ENCODE measurements around the gene ARHGEF33. TPM values are rescaled to one million over a fixed set of nuclear protein-coding genes. Genes with fewer than 3 reads are reported as not detected.
A peak's percentile ranks its signal among the peaks of the same experiment; 100 is the strongest.

ARHGEF33 gene
- under 0.01 TPM in 1 of 2 replicates, not detected in the other for total RNA-seq

DNA sequence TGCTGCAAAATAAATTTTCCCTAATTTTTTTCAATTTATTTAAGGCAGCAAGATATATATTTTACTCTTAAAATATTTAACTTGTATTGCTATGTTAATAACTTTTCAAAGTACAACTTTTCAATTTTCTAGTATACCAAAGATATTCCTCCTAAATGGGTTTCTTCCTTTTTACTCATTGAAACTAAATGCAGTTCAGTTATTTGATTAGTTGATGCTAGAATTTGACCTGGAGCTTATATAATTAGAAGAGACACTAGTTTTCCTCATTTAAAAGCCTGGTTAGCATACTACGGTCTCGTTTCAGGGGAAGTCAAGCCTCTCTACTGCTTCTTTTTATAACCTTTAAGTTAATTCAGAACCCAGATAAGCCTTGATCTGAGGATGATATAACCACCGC is at the start of gene ARHGEF33:
Gene ARHGEF33, plus strand, starts transcription at position 301 of the 400 bp plus-strand sequence. CDS start 29,573 bp downstream, outside the sequence.
- no peak for DNase-seq (ENCODE audit: low read depth in 2 of 2)

DNA sequence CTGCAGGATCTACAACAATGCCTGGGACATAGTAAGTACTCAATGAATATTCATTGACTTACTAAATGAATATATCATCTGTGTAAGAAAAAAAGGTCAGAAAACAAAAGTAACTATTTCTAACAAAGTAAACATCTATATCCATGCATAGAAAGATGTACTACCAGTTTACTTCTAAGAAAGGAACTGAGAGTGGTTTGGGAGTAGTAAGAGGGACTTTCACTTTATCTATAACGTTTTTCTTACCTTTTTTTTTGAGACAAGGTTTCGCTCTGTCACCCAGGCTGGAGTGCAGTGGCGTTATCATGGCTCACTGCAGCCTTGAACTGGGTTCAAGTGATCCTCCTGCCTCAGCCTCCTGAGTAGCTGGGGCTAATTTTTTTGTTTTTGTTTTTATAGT is 39.6 kb upstream of the ARHGEF33 start:
- DNase-seq (ENCODE audit: low read depth in 2 of 2), result no peak

DNA sequence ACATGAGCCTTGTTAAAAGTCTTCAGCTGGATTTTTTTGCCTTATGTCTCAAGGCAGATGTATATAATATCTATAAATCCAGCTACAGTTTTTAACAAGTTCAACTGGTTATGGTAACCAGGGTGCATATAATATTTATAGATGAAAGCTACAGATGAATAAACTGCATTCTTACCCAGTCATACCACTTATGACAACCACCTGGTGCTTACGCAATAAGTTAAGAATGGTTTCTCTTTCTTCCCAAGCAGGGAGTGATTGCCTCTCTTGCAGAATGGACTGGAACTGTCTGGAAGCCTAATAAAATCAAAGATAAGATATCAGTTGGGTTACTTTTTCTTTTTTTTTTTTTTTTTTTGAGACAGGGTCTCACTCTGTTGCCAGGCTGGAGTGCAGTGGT is 33.5 kb upstream of the ARHGEF33 start:
- DNase-seq (ENCODE audit: low read depth in 2 of 2), result no peak

DNA sequence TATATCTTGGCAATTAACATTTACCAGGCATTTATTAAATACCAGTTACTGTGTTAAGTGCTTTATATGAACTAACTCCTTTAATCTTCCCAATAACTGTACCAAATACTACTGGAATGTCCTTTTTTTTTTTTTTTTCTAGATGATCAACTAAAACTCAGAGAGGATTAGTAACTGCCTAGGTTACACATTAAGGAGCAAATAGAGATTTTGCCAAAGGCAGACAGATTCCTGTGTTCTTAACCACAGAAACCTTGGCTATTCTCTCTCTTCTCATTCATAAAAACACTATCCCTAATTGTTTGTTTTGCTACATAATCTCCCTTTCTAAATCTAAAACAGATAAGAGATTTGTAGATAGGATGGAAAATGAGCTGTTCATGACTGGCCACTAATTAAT is 27.2 kb upstream of the ARHGEF33 start:
- no peak for DNase-seq (ENCODE audit: low read depth in 2 of 2)

DNA sequence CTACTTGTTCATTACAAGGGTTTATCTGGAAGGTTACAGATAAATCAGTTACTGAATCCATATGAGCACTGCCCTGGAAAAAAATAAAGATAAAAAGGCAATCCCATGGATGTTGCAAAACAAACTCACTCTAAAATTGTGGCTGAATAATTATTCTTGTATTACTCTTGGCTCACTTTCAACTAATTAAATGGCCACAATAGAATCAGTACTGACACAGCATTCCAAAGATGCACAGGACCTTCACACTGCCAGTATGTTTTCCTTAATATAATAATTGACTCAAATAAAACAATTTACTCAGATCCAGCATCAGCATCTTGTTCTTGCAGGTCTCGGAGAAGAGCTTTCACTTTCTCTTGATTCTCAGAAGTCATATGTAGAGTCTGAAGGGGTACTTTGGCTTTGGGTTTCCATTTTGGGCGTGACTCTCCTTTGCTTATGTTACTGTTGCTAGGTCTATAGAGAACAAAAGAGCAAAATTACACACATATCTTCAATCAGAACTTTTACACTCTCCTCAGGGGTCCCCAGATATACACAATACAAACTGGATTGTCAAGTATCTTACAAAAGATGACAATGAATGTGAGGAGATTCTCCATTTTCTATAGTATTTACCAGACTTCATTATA is 26.5 kb upstream of the ARHGEF33 start:
- DNase-seq (ENCODE audit: low read depth in 2 of 2), result peak in 1 of 2 donors; percentile 9

DNA sequence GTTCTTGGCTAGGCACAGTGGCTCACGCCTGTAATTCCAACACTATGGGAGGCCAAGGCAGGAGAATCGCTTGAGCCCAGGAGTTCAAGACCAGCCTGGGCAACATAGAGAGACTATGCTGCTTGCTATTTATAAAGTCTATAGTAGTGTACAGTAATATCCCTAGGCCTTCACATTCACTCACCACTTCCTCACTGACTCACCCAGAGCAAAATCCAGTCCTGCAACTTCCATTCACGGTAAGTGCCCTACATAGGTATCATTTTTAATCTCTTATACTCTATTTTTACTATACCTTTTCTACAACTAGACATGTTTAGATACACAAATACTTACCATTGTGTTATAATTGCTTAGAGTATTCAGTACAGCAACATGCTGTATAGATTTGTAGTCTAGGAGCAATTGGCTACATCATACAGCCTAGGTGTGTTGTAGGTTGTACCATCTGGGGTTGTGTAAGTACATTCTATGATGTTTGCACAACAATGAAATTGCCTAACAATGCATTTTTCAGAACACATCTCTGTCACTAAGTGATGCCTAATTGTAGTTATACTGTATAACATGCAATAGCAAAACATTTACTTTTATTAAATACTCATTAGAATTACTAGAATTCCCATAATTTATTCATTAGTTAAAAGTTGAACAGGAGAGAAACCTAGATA is 22.8 kb upstream of the ARHGEF33 start:
- peak in 1 of 2 donors; percentile 40 for DNase-seq (ENCODE audit: low read depth in 2 of 2)

DNA sequence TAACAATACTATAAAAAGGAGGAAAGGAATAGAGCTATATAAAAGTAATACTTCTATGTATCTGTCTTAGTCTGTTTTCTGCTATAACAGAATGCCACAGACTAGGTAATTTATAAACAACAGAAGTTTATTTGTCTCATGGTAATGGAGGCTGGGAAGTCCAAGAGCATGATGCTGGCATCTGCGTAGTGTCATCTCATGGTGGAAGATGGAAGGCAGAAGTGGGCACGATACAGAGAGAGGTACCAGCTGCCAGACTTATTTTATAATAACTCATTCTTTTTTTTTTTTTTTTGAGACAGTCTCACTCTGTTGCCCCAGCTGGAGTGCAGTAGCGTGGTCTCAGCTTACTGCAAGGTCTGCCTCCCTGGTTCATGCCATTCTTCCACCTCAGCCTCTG is 18.2 kb upstream of the ARHGEF33 start:
- no peak for DNase-seq (ENCODE audit: low read depth in 2 of 2)

DNA sequence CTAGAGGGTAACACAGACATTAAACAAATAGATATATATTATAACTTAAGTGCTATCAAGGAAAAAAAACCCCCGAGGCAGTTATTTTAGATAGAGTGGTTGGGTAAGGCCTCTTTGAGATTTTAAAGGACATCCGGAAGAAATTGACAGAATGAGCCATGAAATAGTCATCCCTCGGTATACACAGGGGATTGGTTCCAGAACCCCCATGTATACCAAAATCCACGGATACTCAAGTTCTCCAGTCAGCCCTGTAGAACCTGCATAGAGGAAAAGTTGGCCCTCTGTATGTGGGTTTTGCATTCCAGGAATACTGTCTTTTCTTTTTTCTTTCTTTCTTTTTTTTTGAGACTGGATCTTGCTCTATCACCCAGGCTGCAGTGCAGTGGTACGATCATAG is 15.9 kb upstream of the ARHGEF33 start:
- DNase-seq (ENCODE audit: low read depth in 2 of 2), result no peak

DNA sequence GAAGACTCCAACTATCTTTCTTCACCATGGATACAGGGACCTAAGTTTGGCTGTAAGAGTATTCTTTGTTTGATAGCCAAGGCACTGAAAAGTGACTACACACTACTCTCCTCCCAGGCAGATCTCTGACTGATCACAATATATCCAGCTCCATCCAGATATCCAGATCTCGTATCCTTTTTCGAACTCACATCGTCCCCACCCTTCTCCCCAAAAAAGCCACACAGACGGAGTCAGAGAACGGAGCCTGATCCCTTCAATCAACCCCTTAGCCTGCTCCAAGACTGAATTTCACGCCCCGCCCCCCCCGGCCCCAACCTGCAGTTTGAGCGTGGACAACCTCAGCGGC is 14.5 kb upstream of the ARHGEF33 start:
- no peak for DNase-seq (ENCODE audit: low read depth in 2 of 2)

DNA sequence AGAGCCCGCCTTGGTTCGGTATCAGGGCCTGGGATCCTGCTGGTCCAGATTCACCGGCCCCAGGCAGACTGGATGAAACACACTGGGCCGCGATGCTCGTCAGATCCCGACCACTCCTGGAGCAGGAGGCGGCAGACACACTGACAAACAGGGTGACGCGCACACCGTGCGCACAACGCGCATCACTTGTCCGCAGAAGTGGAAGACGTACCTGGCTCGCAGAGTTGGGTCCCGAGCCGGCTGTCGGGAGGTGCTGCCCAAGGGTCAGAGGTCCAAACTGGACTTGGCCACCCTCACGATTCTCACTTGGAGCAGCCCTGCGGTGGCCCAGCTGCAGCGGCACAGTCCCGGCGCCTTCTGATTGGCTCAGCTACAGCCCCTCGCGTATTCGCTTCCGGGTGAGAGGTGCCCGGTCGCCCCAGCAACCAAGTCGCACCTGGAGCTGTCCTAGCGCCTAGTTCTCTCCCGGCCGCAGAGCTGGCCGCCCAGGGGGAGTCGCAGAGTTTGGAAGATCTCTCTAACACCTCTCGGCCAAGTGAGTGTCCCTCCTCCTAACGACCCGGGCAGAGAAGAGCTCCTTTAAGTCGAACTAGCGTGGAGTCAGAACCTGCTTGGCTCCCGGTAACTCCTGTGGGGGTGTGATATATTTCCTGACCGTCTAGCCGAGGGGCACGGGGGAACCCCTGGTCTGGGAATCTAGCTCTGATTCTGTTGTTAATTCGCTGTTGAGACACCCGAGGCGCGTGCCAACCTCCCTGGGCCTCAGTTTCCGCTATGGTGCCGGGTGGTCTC is 13.9 kb upstream of the ARHGEF33 start, which contains the start of the genes DHX57 and MORN2:
Gene DHX57, minus strand, starts transcription at position 359 of the 792 bp plus-strand sequence. CDS start 7,529 bp downstream, outside the sequence.
Gene MORN2, plus strand, starts transcription at position 401 of the 792 bp plus-strand sequence.
- peak; percentile 84 to 86 for DNase-seq (ENCODE audit: low read depth in 2 of 2)

DNA sequence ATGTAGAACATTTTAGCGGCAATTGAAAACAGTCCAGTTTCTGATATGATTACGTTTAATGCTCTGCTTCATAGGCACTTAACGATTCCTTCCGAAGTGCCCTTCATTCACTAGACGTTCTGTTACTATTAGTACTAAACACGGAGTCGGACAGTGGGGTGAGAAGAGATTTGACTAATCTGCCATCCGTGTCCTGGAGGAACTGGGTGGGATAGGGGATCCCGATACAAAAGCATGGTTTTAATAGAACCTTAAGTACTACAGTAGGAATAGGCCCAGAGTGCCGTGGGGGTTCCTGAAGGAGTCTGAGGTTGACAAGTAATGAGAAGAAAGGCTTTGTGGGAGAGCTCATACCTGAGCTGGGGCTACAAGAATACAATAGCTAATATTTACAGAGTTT is 13.3 kb upstream of the ARHGEF33 start:
- DNase-seq (ENCODE audit: low read depth in 2 of 2), result peak in 1 of 2 donors; percentile 0

DNA sequence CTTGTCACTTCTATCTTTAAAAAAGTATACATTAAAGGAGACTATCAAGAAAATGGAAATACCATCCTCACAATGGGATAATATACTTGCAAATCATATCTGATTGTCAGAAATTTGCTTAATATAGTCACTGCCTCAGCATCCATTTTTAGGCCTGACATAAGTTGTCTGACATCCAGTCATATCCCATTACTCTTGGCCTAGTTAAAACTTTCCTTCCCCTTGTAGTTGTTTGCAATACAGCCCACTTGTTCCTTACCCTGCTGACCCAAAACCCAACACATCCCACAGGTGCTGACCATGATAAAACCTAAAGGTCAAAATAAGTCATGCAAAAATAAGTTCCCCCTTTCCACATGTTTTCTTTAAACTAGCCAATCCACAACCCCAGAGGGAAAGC is 3.6 kb upstream of the ARHGEF33 start:
- no peak for DNase-seq (ENCODE audit: low read depth in 2 of 2)

DNA sequence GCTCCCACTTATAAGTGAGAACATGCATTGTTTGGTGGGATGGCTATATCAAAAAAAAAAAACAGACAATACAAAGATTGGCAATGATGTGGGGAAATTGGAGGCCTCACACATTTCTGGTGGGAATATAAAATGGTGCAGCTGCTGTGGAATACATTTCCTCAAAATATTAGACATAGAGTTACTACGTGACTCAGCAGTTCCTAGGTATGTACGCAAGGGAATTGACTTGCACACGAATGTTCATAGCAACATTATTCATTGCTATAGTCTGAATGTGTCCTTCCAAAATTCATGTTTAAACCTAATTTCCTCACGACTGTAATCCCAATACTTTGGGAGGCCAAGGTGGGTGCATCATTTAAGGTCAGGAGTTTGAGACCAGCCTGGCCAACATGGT is 2.3 kb upstream of the ARHGEF33 start:
- no peak for DNase-seq (ENCODE audit: low read depth in 2 of 2)

DNA sequence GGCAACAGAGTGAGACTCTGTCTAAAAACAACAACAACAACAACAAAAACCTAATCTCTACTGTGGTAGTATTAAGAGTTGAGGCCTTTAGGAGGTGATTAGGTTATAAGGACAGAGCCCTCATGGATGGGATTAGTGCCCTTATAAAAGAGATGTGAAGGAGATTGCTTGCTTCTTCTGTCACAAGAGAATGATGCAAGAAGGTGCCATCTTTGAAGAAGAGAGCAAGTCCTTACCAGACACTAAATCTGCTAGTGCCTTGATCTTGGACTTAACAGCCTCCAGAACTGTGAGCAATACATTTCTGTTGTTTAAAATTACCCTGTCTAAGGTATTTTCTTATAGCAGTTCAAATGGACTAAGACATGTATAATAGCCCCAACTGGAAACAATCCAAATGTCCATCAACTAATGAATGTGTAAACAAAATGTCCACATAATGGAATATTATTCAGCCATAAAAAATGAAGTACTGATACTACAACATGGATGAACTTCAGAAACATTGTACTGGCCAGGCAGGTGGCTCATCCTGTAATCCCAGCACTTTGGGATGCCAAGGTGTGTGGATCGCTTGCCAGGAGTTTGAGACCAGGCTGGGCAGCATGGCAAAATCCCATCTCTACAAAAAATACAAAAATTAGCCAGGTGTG is 1.6 kb upstream of the ARHGEF33 start:
- no peak for DNase-seq (ENCODE audit: low read depth in 2 of 2)

DNA sequence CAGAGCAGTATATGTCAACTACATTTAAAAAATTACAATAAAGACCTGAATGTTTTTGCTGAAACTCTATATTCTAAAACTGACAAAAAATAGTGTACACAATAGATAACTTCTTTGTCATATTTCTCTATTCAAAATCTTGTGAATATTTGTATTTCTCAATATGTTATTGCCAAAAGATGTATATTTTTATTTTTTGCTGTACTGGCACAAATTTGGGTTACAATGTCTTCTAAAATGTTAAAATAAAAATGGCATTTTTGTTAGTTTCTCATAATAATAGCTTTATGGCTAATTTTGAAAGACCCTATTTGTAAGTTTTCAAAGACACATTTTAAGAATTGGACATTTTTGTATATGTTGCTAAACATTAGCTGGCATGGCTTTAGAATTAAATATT is 630 bp upstream of the ARHGEF33 start:
- DNase-seq (ENCODE audit: low read depth in 2 of 2), result no peak

DNA sequence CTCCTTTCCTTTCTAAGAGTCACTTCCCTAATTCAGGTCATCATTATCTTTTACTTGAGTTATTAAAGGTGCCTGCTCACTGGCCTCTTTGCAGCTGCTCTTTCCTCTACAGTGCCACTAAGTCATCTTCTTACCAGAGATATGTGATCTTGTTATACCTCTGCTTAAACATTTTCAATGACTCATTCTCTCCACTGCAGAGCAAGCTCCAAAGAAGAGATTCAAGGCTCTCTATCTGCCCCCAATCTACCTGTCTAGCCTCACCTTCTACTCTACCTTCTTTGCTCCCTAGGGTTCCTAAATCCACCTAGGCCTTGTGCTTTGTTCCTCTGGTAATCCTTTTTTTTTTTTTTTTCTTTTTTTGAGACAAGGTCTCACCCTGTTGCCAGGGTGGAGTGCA is 3.1 kb downstream of the ARHGEF33 start:
- DNase-seq (ENCODE audit: low read depth in 2 of 2), result no peak

DNA sequence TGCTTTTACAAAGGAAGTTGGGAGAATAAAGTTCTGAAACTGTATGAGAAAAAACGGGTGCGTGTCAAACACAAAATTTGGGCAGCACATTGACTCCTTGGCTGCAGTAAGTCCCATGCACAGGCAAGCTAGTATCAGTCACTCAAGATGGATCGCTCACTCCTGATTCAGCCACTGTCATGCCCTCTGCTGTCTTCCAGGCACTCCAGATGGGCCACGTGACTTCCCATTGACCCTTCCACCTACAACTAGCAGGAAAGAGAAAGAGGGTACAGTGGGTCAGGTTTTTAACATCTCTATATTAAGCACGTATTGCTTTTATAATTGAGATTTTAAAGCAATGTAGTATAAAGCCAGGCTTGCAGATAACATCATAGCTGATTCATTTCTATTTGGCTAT is 8.6 kb downstream of the ARHGEF33 start:
- DNase-seq (ENCODE audit: low read depth in 2 of 2), result no peak

DNA sequence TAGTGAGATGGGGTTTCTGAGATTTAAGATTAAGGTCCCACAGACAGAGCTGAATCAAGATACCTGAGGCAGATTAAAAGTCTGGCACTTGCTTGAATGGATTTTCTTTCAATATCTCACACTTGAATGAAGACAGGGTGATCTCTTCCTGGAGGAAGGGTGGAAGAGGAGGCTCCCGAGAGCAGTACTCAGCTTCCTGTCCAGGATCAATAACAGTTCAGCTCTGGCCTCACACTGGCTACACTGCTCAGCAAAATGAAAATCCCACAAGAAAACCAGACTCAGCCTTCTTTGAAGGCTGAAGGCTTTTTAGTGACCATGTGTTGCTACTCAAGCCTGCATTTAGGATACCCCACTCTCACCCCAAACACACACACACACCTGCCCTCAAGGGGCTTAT is 11.1 kb downstream of the ARHGEF33 start:
- DNase-seq (ENCODE audit: low read depth in 2 of 2), result no peak

DNA sequence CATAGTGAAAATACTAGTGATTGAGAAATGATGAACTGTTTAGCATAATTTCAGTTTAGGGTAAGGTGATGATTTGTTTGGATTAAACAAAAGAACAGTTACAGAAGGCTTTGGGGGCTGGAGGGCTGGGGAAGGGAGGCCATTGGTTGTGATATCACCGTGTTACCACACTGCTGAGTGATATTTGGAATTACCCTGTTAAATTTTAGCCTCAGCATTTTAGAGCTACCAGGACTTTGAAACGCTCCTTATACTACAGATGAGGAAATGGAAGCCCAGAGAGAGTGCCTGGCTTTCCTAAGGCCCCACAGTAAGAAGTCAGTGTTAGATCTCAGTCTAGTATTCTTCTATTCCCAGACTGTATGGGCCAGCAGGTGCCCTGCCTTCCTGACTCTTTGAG is 15.6 kb downstream of the ARHGEF33 start:
- no peak for DNase-seq (ENCODE audit: low read depth in 2 of 2)

DNA sequence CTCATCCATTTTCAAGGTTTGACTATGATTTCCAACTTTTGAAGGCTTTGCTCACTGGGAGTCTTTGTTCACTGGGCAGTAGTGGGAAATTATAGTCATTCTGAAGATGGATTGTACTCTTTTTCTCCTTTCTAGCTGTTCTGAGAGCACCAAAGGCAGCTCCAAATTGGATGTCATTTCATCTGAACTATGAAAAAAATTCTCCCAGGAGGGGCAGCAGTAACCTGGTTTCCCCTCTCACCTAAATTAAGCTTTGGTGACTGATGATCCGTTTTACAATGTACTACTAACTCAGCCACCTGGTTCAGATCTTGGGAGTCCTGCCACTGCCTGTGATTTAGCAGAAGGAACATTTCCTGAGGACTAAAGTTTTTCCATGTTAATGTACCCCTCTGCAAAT is 17.6 kb downstream of the ARHGEF33 start:
- no peak for DNase-seq (ENCODE audit: low read depth in 2 of 2)

DNA sequence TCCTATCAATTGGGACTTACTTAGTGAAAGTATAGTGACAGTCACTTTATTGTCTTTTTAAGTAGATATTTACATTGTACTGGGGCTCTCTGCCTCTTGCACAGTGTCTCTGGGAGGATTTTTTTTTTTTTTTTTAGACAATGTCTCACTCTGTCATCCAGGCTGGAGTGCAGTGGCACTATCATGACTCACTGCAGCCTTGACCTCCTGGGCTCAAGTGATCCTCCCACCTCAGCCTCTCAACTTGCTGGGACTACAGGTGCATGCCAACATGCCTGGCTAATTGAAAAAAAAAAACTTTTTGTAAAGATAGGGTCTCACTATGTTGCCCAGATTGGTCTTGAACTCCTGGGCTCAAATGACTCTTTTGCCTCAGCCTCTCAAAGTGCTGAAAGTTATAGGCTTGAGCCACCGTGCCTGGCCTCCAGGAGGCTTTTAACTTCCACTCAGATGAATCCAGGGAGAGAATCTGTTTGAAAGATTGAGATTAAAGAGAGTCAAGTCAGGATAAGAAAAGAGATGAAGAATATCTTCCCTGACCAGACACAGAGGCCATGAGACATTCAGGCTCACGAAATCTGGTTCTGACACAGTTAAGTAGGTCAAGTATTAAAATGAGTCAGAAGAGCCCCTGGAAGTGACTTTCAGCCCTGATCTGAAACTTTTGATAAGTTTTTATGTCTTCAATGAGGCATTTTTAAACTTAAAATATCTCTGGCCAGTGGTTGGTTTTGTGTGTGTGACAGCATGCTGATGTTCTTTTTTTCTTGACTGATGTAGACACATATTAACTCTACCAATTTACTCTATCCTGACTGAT is 18.3 kb downstream of the ARHGEF33 start:
- DNase-seq (ENCODE audit: low read depth in 2 of 2), result no peak
